HG02571 (cell line): ENCODE results near the gene TACC3.

Source experiments
- ATAC-seq: cut with Tn5 transposase; IDR thresholded peaks from one replicate; pipeline ENCODE4 v1.9.1; 2021; ENCODE audit warnings: mild to moderate bottlenecking, moderate library complexity; ENCODE audit not compliant: unreplicated experiment

TACC3 gene

GRCh38 chr4:1758306-1759121, 37.2 kb downstream of the TACC3 start:
- no peak for ATAC-seq

DNA sequence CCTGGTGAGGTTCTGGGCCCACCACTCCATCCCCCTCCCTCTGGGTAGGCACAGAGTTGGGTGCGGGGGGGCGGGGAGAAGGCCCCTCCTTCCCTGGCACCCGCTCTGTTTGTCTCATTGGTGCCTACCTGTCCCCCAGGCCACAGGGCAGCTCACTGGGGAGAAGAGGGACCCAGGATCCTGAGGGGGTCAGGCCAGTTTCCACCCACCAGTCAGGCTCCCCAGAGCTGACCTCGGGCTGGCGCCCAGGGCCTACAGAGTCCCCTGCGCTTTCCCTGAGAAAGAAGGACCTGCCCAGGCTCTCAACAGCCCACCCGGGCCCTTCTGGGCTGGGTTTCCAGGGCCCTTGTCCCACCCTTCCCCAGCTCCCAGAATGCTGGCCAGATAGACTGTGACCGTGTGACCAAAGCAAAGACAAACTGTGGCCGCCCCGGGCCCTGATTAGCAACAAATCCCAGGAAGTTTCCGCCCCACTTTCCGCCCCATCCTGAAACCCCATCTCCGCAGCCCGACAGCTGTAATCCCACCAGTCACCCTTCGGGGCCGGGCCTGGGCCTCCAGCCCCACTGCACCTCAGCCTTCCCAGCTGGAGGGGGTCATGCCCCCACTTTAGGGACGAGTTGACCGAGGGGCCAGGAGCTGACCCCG, 38.0 kb downstream of the TACC3 start:
- no peak for ATAC-seq

DNA sequence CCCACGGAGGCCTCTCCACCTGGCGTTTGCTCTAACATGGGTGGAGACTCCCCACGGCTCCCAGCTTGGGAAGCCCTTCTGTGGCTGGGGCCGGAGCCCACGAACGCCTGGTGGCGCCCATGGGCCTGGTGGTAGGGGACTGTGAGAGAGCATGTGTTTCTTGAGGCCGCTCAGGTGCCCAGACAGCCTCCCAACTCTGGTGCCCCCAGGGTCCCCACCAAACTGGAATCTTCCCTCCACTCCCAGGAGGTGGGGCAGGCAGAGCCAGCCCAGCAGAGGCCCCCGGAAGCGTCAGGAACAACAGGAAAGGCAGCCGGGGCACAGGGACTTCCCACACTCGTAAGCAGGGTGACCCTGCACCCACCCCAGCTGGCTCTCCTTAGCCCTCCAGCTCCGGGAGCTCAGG, 38.5 kb downstream of the TACC3 start:
- no peak for ATAC-seq

GRCh38 chr4:1760521-1761071, 39.3 kb downstream of the TACC3 start:
- ATAC-seq, result no peak

DNA sequence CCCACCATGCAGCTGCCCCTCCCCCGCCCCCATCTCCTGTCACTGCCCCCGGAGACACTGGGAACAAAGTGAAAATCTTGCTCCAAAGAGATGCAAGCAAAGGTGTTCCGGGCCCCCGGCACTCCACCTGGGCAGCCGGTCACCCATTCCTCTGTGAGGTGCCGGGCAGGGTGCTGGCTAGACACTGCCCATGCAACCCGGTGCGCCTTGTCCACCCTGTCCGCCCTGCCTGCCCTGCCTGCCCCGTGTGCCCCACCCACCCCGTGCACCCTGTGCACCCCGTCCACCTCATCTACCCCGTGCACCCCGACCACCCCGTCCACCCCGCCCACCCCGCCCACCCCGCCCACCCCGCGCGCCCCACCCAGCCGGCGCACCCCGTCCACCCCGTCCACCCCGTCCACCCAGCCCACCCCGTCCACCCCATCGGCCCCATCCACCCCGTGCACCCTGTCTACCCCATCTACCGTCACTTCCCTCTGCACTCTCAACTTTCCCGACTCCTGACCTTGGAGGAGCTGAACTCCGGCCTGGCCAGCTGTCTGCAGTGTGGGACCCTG, 39.9 kb downstream of the TACC3 start:
- no peak for ATAC-seq

DNA sequence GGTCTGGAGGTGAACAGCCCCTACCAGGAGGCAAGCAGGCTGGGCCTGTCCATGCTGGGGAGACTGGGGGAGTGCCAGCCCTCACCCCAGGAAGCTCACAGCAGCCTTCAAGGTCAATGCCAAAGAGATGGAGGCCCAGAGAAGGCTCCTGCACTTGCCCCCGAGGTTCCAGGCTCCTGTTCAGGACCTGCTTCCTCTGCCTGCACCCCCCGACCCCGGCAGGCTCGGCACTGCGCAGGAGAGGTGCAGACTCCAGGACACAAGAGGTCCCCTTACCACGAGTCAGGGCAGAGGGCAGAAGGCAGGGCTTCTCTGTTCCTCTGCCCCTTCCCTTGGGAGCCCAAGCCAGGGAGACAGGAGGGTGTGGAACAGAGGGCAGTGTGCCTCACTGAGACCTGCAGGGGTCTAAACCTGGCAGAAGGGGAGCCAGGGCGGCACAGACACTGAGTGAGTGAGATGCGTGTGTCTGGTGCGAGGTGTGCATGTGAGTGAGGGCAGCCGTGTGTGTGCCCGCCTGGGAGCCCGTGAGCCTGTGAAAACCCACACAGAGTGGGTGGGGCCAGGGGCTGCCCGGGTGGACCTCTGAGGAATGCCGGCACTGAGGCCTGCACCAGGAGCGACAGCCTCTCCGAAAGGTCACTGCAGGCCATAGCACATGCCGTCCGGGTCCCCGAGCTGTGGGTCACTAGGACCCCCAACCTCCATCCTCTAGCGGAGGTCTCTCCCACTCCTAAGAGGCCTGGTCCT, 41.1 kb downstream of the TACC3 start:
- no peak for ATAC-seq

- no peak for ATAC-seq
Observed at GRCh38 chr4:1763070-1763549, 41.8 kb downstream of the TACC3 start.

DNA sequence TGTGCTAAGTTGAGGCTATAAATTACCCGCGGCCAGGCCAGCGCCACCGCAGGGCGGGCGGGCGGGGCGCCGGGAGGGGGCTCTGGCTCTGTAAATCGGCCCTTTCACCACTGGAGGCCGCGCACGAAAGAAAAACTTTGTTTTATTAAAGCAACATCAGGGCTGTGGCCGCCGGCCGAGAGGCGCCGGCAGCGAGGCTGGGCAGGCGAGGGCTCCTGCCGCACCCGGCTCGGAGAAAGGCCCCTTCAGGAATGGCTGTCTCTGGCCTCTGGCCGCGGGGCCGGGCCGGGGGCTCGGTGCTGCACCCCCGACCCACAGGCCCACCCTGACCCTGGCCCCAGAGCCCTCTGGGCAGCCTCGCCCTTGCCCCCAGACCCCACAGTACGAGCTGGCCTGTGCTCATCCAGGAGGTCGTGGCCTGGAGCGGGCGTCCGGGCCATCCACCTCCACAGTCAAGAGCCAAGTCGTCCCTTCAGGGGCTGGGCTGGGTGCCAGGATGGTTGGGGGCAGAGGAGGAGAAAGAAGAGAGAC, 42.3 kb downstream of the TACC3 start:
- no peak for ATAC-seq

DNA sequence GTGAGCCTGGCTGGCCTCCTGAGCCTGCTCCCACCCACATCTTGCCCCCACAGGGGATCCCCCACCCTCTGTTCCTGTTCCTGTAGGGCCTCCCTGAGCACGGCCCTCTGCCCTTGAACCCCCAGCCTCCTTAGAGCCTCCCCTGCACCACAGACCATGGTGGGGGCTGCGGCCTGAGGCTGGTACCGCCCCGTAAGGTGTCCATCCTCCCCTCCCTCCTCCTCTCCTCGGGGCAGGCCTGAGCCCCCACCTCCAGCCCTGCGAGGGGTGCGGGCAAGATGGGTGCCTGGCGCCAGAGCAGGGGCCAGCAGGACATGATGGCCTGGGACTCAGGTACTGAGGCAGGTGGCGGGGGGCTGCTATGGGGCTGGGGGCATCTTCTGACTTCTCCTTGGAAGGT, 43.3 kb downstream of the TACC3 start:
- ATAC-seq, result no peak

GRCh38 chr4:1765409-1766072, 44.2 kb downstream of the TACC3 start:
- no peak for ATAC-seq

DNA sequence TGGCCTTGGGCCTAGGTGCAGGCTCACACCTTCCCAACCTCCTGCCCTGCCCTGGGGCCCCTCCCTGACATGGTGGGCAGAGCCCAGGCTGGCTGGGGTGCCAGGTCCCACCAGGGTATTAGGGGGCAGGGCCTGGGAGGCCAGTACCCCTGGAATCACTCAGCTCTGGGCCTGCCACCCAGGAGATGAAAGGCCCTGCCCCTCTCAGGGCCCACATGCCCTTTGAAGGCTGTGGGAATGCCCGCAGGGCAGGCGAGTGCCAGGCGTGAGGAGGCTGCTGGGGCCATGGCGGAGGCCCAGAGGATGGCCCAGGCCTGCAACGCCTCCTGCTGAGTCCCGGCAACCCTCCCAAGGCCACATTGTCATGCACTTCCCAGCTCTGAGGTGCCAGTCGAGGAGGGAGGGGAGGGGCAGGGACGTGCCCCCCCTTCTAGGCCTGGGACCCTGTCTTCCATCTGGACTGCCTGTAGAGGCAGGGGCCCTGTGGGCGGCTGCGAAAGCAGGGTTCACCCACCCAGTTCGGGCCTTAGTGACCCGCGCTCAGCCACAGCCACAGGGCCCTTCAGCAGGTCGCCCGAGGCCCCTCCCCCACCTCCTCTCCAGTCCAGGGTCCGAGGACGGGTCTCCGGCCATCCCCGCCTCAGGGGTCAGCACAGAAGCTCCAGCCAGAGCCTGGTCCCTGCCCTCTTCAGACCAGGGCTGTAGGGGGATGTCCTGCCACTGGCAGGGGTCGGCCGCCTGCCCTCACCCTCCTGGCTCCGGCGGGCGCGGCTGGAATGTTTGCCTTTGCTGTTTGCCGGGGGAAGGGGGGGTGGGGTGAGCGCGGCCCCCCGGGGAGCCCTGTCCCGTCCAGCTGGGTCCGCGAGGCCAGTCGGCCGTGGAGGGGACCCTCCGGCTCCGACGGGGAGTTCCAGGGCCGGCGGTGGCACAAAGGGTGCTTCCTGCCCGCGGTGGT, 45.1 kb downstream of the TACC3 start:
- ATAC-seq, result no peak

DNA sequence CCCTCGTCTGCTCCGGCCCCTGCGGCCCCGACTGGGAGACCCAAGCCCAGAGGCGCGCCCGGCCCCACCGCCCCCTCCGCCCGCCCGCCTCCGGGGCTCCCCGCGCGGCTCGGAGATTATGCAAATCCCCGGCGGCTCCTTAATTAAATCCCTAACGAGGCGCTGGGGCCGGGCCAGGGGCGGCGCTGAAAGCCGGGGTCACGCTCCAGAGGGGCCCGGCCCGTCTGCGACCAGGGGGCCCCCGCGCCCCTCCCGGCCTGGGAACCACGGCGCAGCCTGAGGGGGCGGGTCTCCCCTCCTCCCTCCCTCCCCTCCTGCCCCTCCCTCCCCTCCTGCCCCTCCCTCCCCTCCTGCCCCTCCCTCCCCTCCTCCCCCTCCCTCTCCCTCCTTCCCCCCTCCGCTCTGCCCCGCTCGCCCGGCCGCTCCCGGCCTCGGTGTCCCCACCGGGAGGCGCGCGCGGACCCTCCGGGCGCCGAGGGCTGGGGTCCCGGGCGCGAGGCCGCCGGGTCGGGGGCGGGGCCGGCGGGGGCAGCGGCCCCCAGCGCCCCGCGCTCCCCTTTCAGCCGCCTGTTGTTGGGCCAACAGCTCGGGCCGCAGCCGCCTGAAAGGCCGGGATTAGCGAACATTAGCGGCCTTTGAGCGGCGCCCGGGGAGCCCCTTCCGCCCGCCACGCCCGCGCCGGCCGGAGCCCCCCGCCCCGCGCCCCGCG, 45.9 kb downstream of the TACC3 start:
- ATAC-seq, result no peak

- ATAC-seq, result no peak
Observed at GRCh38 chr4:1767770-1768366, 46.5 kb downstream of the TACC3 start.

DNA sequence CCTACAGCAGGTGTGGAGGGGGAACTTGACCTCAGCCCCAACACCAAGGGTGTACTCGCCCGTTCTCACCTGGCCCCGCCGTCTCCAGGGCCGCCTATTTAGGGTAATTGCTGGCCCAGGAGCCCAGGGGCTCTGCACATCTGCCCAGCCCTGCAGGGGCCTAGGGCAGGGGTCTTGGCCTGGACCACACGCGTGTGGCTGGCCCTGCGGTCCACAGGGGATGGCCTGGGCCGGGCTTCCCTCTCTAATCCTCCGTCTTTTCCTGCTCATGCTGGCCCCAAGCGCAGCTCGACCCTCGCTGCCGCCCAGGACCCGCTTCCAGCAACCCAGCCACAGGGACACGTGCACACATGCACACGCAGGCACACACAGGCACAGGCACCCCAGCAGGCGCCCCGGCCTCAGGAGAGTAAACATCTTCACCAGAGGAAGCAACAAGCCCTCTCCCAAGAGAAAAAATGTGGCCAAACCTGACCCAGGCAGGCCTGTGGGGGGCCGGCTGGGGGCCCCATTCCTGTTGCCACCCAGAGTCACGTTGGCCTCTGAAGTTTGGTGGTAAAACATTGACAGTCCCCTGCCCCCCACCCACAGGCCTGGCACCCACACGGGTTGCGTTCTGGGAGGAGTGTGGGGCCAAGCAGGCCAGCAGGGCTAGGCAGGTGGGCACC, 47.2 kb downstream of the TACC3 start:
- no peak for ATAC-seq

GRCh38 chr4:1769692-1770091, 48.4 kb downstream of the TACC3 start:
- ATAC-seq, result no peak

GRCh38 chr4:1770245-1770644, 48.9 kb downstream of the TACC3 start:
- no peak for ATAC-seq

DNA sequence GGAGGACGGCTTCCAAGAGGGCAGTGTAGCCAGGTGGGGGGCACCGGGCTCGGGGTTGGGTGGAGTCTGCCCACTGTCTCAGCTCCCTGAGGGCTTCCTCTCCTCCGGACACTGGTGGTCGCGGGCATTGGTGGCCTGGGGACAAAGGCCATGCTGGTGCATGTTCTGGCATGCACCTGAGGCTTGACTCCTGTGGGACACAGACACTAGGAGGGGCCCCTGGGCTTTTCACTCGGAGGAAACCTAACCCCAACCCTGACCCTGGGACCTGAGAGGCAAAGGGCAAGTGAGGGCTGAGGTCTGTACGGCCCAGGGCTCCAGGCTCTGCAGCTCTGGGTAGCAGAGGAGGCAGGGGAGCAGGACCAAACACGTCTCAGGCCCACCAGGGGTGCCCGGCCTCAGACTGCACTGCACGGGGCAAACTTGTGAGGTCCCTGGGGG, 49.5 kb downstream of the TACC3 start:
- no peak for ATAC-seq
